Measurements from ENCODE around the gene ARL10.

ARL10 gene

DNA sequence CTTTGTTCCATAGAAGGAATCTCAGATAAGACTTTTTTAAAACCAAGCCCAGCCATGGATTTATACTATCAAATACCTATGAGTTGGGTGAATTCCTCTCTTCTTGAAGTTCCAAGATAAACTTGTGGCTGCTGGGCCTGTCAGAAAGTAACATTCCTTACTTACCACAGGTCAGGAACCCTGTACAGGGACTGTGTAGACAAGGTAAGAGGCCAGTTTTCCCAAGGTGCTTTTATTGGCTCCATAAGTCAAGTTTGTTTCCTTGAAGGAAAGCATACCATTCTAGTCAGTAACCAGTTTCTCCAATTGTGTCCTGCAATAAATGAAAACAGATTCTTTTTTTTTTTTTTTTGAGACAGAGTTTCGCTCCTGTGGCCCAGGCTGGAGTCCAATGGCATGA, 59.9 kb downstream of the ARL10 start:
- CTCF ChIA-PET, result no interaction called here
- Histone ChIP-seq H3K9me3 (ENCODE audit: control insufficient read depth, insufficient read depth, low read depth, low read length) (no peaks in the 10 kb centered on the region), H3K4me1 (ENCODE audit: control insufficient read depth, insufficient read depth, low read length) (no peaks in the 10 kb centered on the region), H3K36me3 (ENCODE audit: control insufficient read depth in 2 of 2, insufficient read depth in 1 of 2, low read length in 2 of 2) (no peaks in the 10 kb centered on the region), H3K4me3 (ENCODE audit: low read depth, low read length) (no peak overlapping the region), H3K27ac (ENCODE audit: extremely low read depth, low read depth, low read length) (no peak overlapping the region)
- TF ChIP-seq, protein P1, sequence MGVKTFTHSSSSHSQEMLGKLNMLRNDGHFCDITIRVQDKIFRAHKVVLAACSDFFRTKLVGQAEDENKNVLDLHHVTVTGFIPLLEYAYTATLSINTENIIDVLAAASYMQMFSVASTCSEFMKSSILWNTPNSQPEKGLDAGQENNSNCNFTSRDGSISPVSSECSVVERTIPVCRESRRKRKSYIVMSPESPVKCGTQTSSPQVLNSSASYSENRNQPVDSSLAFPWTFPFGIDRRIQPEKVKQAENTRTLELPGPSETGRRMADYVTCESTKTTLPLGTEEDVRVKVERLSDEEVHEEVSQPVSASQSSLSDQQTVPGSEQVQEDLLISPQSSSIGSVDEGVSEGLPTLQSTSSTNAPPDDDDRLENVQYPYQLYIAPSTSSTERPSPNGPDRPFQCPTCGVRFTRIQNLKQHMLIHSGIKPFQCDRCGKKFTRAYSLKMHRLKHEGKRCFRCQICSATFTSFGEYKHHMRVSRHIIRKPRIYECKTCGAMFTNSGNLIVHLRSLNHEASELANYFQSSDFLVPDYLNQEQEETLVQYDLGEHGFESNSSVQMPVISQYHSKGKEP (tag by site-specific recombination; IDR thresholded peaks at IDR 0.05), result no peak
- TF ChIP-seq BCL11B (tag by site-specific recombination; IDR thresholded peaks at IDR 0.05; ENCODE audit: low read depth) (no peak), ZNF514 (tag by site-specific recombination; IDR thresholded peaks at IDR 0.05) (no peak), ZNF664 (tag by site-specific recombination; IDR thresholded peaks at IDR 0.05) (no peak), ZNF394 (tag by site-specific recombination; IDR thresholded peaks at IDR 0.05; ENCODE audit: borderline replicate concordance) (no peak), SETDB1 (IDR thresholded peaks at IDR 0.05; ENCODE audit: insufficient read length, low read length) (no peak), MZF1 (tag by site-specific recombination; IDR thresholded peaks at IDR 0.05; ENCODE audit: borderline replicate concordance) (no peak)
- TF ChIP-seq, protein P2, sequence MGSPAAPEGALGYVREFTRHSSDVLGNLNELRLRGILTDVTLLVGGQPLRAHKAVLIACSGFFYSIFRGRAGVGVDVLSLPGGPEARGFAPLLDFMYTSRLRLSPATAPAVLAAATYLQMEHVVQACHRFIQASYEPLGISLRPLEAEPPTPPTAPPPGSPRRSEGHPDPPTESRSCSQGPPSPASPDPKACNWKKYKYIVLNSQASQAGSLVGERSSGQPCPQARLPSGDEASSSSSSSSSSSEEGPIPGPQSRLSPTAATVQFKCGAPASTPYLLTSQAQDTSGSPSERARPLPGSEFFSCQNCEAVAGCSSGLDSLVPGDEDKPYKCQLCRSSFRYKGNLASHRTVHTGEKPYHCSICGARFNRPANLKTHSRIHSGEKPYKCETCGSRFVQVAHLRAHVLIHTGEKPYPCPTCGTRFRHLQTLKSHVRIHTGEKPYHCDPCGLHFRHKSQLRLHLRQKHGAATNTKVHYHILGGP (tag by site-specific recombination; IDR thresholded peaks at IDR 0.05), result no peak
- TF ChIP-seq, protein P3, sequence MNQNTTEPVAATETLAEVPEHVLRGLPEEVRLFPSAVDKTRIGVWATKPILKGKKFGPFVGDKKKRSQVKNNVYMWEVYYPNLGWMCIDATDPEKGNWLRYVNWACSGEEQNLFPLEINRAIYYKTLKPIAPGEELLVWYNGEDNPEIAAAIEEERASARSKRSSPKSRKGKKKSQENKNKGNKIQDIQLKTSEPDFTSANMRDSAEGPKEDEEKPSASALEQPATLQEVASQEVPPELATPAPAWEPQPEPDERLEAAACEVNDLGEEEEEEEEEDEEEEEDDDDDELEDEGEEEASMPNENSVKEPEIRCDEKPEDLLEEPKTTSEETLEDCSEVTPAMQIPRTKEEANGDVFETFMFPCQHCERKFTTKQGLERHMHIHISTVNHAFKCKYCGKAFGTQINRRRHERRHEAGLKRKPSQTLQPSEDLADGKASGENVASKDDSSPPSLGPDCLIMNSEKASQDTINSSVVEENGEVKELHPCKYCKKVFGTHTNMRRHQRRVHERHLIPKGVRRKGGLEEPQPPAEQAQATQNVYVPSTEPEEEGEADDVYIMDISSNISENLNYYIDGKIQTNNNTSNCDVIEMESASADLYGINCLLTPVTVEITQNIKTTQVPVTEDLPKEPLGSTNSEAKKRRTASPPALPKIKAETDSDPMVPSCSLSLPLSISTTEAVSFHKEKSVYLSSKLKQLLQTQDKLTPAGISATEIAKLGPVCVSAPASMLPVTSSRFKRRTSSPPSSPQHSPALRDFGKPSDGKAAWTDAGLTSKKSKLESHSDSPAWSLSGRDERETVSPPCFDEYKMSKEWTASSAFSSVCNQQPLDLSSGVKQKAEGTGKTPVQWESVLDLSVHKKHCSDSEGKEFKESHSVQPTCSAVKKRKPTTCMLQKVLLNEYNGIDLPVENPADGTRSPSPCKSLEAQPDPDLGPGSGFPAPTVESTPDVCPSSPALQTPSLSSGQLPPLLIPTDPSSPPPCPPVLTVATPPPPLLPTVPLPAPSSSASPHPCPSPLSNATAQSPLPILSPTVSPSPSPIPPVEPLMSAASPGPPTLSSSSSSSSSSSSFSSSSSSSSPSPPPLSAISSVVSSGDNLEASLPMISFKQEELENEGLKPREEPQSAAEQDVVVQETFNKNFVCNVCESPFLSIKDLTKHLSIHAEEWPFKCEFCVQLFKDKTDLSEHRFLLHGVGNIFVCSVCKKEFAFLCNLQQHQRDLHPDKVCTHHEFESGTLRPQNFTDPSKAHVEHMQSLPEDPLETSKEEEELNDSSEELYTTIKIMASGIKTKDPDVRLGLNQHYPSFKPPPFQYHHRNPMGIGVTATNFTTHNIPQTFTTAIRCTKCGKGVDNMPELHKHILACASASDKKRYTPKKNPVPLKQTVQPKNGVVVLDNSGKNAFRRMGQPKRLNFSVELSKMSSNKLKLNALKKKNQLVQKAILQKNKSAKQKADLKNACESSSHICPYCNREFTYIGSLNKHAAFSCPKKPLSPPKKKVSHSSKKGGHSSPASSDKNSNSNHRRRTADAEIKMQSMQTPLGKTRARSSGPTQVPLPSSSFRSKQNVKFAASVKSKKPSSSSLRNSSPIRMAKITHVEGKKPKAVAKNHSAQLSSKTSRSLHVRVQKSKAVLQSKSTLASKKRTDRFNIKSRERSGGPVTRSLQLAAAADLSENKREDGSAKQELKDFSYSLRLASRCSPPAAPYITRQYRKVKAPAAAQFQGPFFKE (tag by site-specific recombination; IDR thresholded peaks at IDR 0.05; ENCODE audit: borderline replicate concordance), result no peak
- TF ChIP-seq, protein P4, sequence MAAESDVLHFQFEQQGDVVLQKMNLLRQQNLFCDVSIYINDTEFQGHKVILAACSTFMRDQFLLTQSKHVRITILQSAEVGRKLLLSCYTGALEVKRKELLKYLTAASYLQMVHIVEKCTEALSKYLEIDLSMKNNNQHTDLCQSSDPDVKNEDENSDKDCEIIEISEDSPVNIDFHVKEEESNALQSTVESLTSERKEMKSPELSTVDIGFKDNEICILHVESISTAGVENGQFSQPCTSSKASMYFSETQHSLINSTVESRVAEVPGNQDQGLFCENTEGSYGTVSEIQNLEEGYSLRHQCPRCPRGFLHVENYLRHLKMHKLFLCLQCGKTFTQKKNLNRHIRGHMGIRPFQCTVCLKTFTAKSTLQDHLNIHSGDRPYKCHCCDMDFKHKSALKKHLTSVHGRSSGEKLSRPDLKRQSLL (tag by site-specific recombination; IDR thresholded peaks at IDR 0.05), result no peak
- POLR2A ChIA-PET, result no interaction called here

DNA sequence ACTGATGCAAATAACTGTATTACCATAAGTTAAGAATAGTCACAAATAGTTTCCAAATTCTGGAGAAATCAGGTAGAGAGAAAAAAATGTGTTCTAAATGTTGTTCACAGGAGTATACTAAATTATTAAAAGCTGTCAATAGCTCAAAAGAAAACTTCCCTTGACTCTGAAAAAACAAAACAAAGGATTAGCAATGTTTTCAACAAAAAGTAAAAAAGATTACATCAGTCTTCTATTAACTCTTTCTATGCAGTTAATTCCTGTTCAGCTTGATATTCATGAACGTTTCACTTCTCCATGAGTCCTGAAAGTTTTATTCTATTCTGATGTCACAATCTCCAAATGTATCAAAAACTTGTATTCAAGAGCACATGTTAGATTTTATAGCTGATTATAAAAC, 60.5 kb downstream of the ARL10 start:
- Histone ChIP-seq H3K4me1 (ENCODE audit: control insufficient read depth, insufficient read depth, low read length) (no peaks in the 10 kb centered on the region), H3K36me3 (ENCODE audit: control insufficient read depth in 2 of 2, insufficient read depth in 1 of 2, low read length in 2 of 2) (no peaks in the 10 kb centered on the region), H3K4me3 (ENCODE audit: low read depth, low read length) (no peak overlapping the region), H3K9me3 (ENCODE audit: control insufficient read depth, insufficient read depth, low read depth, low read length) (no peaks in the 10 kb centered on the region), H3K27ac (ENCODE audit: extremely low read depth, low read depth, low read length) (no peak overlapping the region)
- CTCF ChIA-PET, result interaction anchor here (0.8 to 1.5 kb wide), 2 partner anchors 9 to 23 kb away, joined by 4 read pairs; partner anchors contain the start of gene CLTB
- POLR2A ChIA-PET, result no interaction called here
- TF ChIP-seq, protein P5, sequence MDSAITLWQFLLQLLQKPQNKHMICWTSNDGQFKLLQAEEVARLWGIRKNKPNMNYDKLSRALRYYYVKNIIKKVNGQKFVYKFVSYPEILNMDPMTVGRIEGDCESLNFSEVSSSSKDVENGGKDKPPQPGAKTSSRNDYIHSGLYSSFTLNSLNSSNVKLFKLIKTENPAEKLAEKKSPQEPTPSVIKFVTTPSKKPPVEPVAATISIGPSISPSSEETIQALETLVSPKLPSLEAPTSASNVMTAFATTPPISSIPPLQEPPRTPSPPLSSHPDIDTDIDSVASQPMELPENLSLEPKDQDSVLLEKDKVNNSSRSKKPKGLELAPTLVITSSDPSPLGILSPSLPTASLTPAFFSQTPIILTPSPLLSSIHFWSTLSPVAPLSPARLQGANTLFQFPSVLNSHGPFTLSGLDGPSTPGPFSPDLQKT (IDR thresholded peaks at IDR 0.05; ENCODE audit: borderline replicate concordance, low read depth, low read length), result no peak
- TF ChIP-seq SETDB1 (IDR thresholded peaks at IDR 0.05; ENCODE audit: insufficient read length, low read length) (peak; percentile 92), EGR2 (tag by site-specific recombination; IDR thresholded peaks at IDR 0.05; ENCODE audit: low read depth) (no peak), ZNF561 (tag by site-specific recombination; IDR thresholded peaks at IDR 0.05; ENCODE audit: borderline replicate concordance) (no peak)

Data from HEK293 (cell line).